K562 (cell line): ENCODE results near the gene MTSS2. TPM values are rescaled to one million over a fixed set of nuclear protein-coding genes. Genes with fewer than 3 reads are reported as not detected.

Experiments used
- ATAC-seq: fragments of 200-7000 bp; cut with Tn5 transposase; 3 replicates; pipeline ENCODE4 v1.9.1; 2020; ENCODE audit warnings: moderate library complexity
- BruUV-seq: library from RNA; stranded (reverse); fragments of 400-500 nt; replicated peaks from 2 replicates; lab custom pipeline; 2021; lab: Mats Ljungman, UMichigan
- CTCF ChIA-PET: fragments of 300-600 bp; formaldehyde crosslinking; extraction: SDS; loops from one replicate; lab custom pipeline; 2021; ENCODE audit warnings: low intra/inter-chr PET ratio; lab: Yijun Ruan, JAX
- POLR2A ChIA-PET: fragments of 300-600, 350-650 bp; sonication (Branson Sonifier 250); formaldehyde crosslinking; extraction: SDS; loops from one replicate; lab custom pipeline; 2021; ENCODE audit warnings: antibody characterized with exemption, inconsistent platforms; lab: Yijun Ruan, JAX
- DNase-seq, 4 experiments: peaks; one replicate each; pipeline versions ENCODE4 v3.0.0 to v3.0.0-alpha.2; 2011 to 2018; ENCODE audit warnings: low spot score in 3 of 4, mixed read lengths in 3 of 4; ENCODE audit errors: extremely low read depth in 1 of 4
- FAIRE-seq: peaks from 2 replicates; lab custom pipeline; 2011; peaks lifted over from hg19 to GRCh38; lab: Jason Lieb, UNC
- H2AFZ ChIP-seq: 2 replicates; pipeline ENCODE4 v1.6.0; 2011; ENCODE audit warnings: low read depth, low read length, control low read depth, inconsistent platforms
- H3K27ac ChIP-seq: fragments of 200-600 bp; 3 replicates; pipeline ENCODE4 v1.8.0; 2011; ENCODE audit warnings: low read depth, mild to moderate bottlenecking, control low read depth, inconsistent platforms, low read length, moderate library complexity, mixed read lengths; ENCODE audit errors: extremely low read depth
- H3K27me3 ChIP-seq, 2 experiments: fragments of 300-600 bp in 1 of 2; 2 replicates in 1 of 2; 3 replicates in 1 of 2; pipeline versions ENCODE4 v1.6.0 to v1.8.0; 2011; ENCODE audit warnings: inconsistent platforms in 2 of 2, low read length in 2 of 2, mild to moderate bottlenecking in 1 of 2, mixed read lengths in 1 of 2, moderate library complexity in 1 of 2; ENCODE audit not compliant: control insufficient read depth in 2 of 2, insufficient read depth in 2 of 2
- H3K36me3 ChIP-seq: fragments of 300-600 bp; 3 replicates; pipeline ENCODE4 v1.8.0; 2011; ENCODE audit warnings: mild to moderate bottlenecking, low read length, inconsistent platforms; ENCODE audit not compliant: control insufficient read depth, insufficient read depth
- H3K4me1 ChIP-seq, 2 experiments: fragments of 200-600 bp in 1 of 2; replicated peaks in 1 of 2; 2 replicates in 1 of 2; 3 replicates in 1 of 2; pipeline versions ENCODE4 v1.5.1 to v1.8.0; 2011; ENCODE audit warnings: inconsistent platforms in 2 of 2, low read length in 2 of 2, mild to moderate bottlenecking in 1 of 2, mixed read lengths in 1 of 2, moderate library complexity in 1 of 2; ENCODE audit not compliant: control insufficient read depth in 2 of 2, insufficient read depth in 2 of 2
- H3K4me2 ChIP-seq: 2 replicates; pipeline ENCODE4 v1.6.1; 2011; ENCODE audit warnings: low read length, control low read depth, inconsistent platforms, mixed read lengths; ENCODE audit not compliant: insufficient read depth
- H3K4me3 ChIP-seq: fragments of 200-600 bp; sonication (generic), shearing (Covaris generic); 2 replicates; pipeline ENCODE4 v1.5.1; 2016; ENCODE audit warnings: control low read depth, inconsistent platforms
- H3K79me2 ChIP-seq: fragments of 200-600 bp; 3 replicates; pipeline ENCODE4 v1.8.0; 2011; ENCODE audit warnings: low read length, inconsistent platforms; ENCODE audit not compliant: control insufficient read depth, insufficient read depth
- H3K9ac ChIP-seq, 2 experiments: 2 replicates each; pipeline versions ENCODE4 v1.6.0 to v1.6.1; 2011; ENCODE audit warnings: low read depth in 2 of 2, low read length in 2 of 2, control low read depth in 1 of 2, inconsistent platforms in 1 of 2, mild to moderate bottlenecking in 1 of 2, mixed read lengths in 1 of 2; ENCODE audit not compliant: insufficient read depth in 1 of 2
- H3K9me1 ChIP-seq: one replicate; pipeline ENCODE4 v1.6.0; 2011; ENCODE audit warnings: inconsistent platforms, mild to moderate bottlenecking, low read length, moderate library complexity; ENCODE audit not compliant: control insufficient read depth, insufficient read depth
- H3K9me3 ChIP-seq: replicated peaks from 2 replicates; pipeline ENCODE4 v1.5.1; 2011; ENCODE audit warnings: low read depth, low read length, inconsistent platforms; ENCODE audit not compliant: control insufficient read depth, insufficient read depth
- H4K20me1 ChIP-seq: replicated peaks from 2 replicates; pipeline ENCODE4 v1.6.1; 2011; ENCODE audit warnings: low read length, inconsistent platforms, mixed read lengths; ENCODE audit not compliant: control insufficient read depth, insufficient read depth
- BHLHE40 ChIP-seq: IDR thresholded peaks from 2 replicates; pipeline ENCODE4 v1.6.1; 2011; ENCODE audit warnings: low read length, improper control_type of control experiment
- ELF4 ChIP-seq: fragments of 450-650 bp; formaldehyde crosslinking; IDR thresholded peaks from 2 replicates; pipeline ENCODE4 v1.4.0; 2022; ENCODE audit warnings: missing genetic modification characterization
- ESRRB ChIP-seq: fragments of 250-450 bp; sonication (Bioruptor Pico); IDR thresholded peaks from 2 replicates; pipeline ENCODE4 v1.5.0; 2020; ENCODE audit warnings: mild to moderate bottlenecking, moderate library complexity, borderline replicate concordance
- KAT7 ChIP-seq: sonication (generic); formaldehyde crosslinking; IDR thresholded peaks from 2 replicates; pipeline ENCODE4 v1.8.0; 2022; ENCODE audit warnings: missing genetic modification reagents, mild to moderate bottlenecking, borderline replicate concordance
- KLF16 ChIP-seq: IDR thresholded peaks from 2 replicates; pipeline ENCODE4 v1.6.1; 2016; ENCODE audit warnings: antibody characterized with exemption
- NFATC3 ChIP-seq: fragments of 450-650 bp; IDR thresholded peaks from 2 replicates; pipeline ENCODE4 v1.6.1; 2017; ENCODE audit warnings: mild to moderate bottlenecking
- NFIC ChIP-seq: fragments of 450-650 bp; IDR thresholded peaks from 2 replicates; pipeline ENCODE4 v1.6.1; 2017; ENCODE audit warnings: mild to moderate bottlenecking, inconsistent platforms
- OTX1 ChIP-seq: fragments of 450-650 bp; formaldehyde crosslinking; IDR thresholded peaks from 2 replicates; pipeline ENCODE4 v1.4.0; 2022; ENCODE audit warnings: mild to moderate bottlenecking
- TFAP4 ChIP-seq: sonication (generic); formaldehyde crosslinking; IDR thresholded peaks from 2 replicates; pipeline ENCODE4 v1.8.0; 2022; ENCODE audit warnings: missing genetic modification reagents, mild to moderate bottlenecking, moderate library complexity, borderline replicate concordance
- XRCC3 ChIP-seq: fragments of 450-650 bp; IDR thresholded peaks from 2 replicates; pipeline ENCODE4 v1.6.1; 2017; ENCODE audit warnings: mild to moderate bottlenecking, moderate library complexity
- WGBS: fragments of 100-300 bp; shearing (Covaris generic); methylation state at CpG from one replicate; pipeline ENCODE4 v1.1.6; 2016; ENCODE audit warnings: low coverage, mixed read lengths; ENCODE audit not compliant: insufficient coverage; ENCODE audit errors: missing lambda C conversion rate; 5-methylcytosine and 5-hydroxymethylcytosine counted together
- in situ Hi-C: fragments of 300-500 bp; cut with MboI; formaldehyde crosslinking; loops from 4 replicates; pipeline ENCODE4 v1.15.0; 2018; ENCODE audit warnings: inconsistent platforms, mixed read lengths
- intact Hi-C: fragments of 100-400 bp; cut with micrococcal nuclease; formaldehyde crosslinking; loops from 2 replicates; pipeline ENCODE4 v1.14.2; 2022
- polyA plus RNA-seq, 8 experiments: library from polyadenylated mRNA; depleted of rRNA in 4 of 8; stranded (reverse) in 5 of 8; unstranded in 3 of 8; fragments of >200 nt; fragmentation: Nextera tagmentation in 2 of 8; fragmentation: Illumina TruSeq in 1 of 8; extraction: Ambion mirVana in 2 of 8; extraction: Trizol in 1 of 8; gene quantifications; 2 replicates each; pipeline versions ENCODE4 v1.2.1 to v1.2.3, GENCODE V29; 2011 to 2014; ENCODE audit warnings: inconsistent platforms in 1 of 8, missing spikeins in 1 of 8
- total RNA-seq, 7 experiments: library from RNA; depleted of rRNA in 6 of 7; stranded (reverse); fragments of >200 nt in 6 of 7; fragmentation: Illumina TruSeq in 2 of 7; extraction: Trizol in 2 of 7; gene quantifications; 2 replicates each; pipeline versions ENCODE4 v1.2.1 to v1.2.3, GENCODE V29; 2011 to 2021; ENCODE audit warnings: low replicate concordance in 1 of 7

The MTSS2 gene
- total and polyA plus RNA-seq, 9 of the 15 experiments (the other 6 are each of a cell fraction or from before 2014, with no cell fraction given) = 0.11 to 60.3 (median 16.9) TPM

GRCh38 chr16:70715860-70716357, 30.1 kb upstream of the MTSS2 start (continued):
- TF ChIP-seq NFATC3 (no peak), TFAP4 (CRISPR knock-in tag) (no peak), KLF16 (no peak), ESRRB (no peak), XRCC3 (no peak), OTX1 (CRISPR knock-in tag) (no peak), KAT7 (CRISPR knock-in tag) (no peak)

GRCh38 chr16:70715055-70715858, 29.4 kb upstream of the MTSS2 start:
- ATAC-seq (peak; percentile 64), FAIRE-seq (no peak), DNase-seq (peak in 2 of 4 experiments; percentile 24 to 29)
- Histone ChIP-seq H3K4me1 (peaks cover 2 to 11% of the 10 kb centered on the region in 2 experiments; a peak in 3 of 5 replicates), H4K20me1 (no peaks in the 10 kb centered on the region), H3K9me3 (no peaks in the 10 kb centered on the region), H3K36me3 (peaks cover 5% of the 10 kb centered on the region; the same call in 1 of the 3 replicates), H3K79me2 (no peaks in the 10 kb centered on the region), H3K9me1 (peaks cover 3% of the 10 kb centered on the region), H3K27ac (no peak overlapping the region), H3K9ac (peak overlapping the region in 1 of 2 experiments; percentile 69; a peak in 2 of 4 replicates), H3K27me3 (no peaks in the 10 kb centered on the region), H2AFZ (no peak overlapping the region), H3K4me3 (no peak overlapping the region), H3K4me2 (no peak overlapping the region)
- TF ChIP-seq BHLHE40 (peak; percentile 69), ELF4 (CRISPR knock-in tag) (no peak), NFIC (peak; percentile 67)
- 82% methylated on average over 23 of the region's 23 CpGs for WGBS
- intact Hi-C loops = no loop called here
- in situ Hi-C loops = no loop called here
- ChIA-PET POLR2A (interaction anchor here (0.6 to 1.4 kb wide), 3 partner anchors 12 to 28 kb away, joined by 3 to 4 read pairs (median 3); no protein-coding TSS in a partner anchor), CTCF (no interaction called here)
- no TSS peak for BruUV-seq
